CD4-positive, alpha-beta T cell (primary cell): ENCODE measurements around the gene PTP4A2. TPM values are rescaled to one million over a fixed set of nuclear protein-coding genes. Genes with fewer than 3 reads are reported as not detected.

ENCODE experiments used
- ATAC-seq: fragments of 200-7000 bp; cut with Tn5 transposase; one replicate; pipeline ENCODE4 v1.10.0; 2022; ENCODE audit warnings: mild to moderate bottlenecking; ENCODE audit not compliant: poor library complexity
- CTCF ChIA-PET: fragments of 350-600 bp; sonication (Branson Sonifier 250); formaldehyde crosslinking; loops from one replicate; lab custom pipeline; 2021; ENCODE audit warnings: antibody characterized with exemption, inconsistent platforms; lab: Charles Lee
- POLR2A ChIA-PET: fragments of 350-600 bp; sonication (Branson Sonifier 250); formaldehyde crosslinking; loops from one replicate; lab custom pipeline; 2021; ENCODE audit warnings: antibody characterized with exemption, inconsistent platforms; lab: Charles Lee
- DNase-seq, 14 experiments: peaks; one replicate each; pipeline ENCODE4 v3.0.0-alpha.2; 2013 to 2020; ENCODE audit warnings: mixed read lengths in 2 of 14
- H3K27ac ChIP-seq, 2 donors: one replicate each; pipeline versions ENCODE4 v1.5.1 to v1.7.0; 2013; ENCODE audit warnings: low read length in 2 of 2, low read depth in 1 of 2, mild to moderate bottlenecking in 1 of 2
- H3K27me3 ChIP-seq, 2 experiments: 1 replicate in 1 of 2; 2 replicates in 1 of 2; pipeline versions ENCODE4 v1.6.1 to v1.7.0; 2013; ENCODE audit warnings: low read length in 2 of 2, control low read depth in 1 of 2, mild to moderate bottlenecking in 1 of 2, moderate library complexity in 1 of 2; ENCODE audit not compliant: insufficient read depth in 2 of 2, control insufficient read depth in 1 of 2
- H3K36me3 ChIP-seq: one replicate; pipeline ENCODE4 v1.6.1; 2013; ENCODE audit warnings: low read length, control low read depth; ENCODE audit not compliant: insufficient read depth
- H3K4me1 ChIP-seq: one replicate; pipeline ENCODE4 v1.6.1; 2013; ENCODE audit warnings: low read length, control low read depth; ENCODE audit not compliant: insufficient read depth
- H3K4me3 ChIP-seq: one replicate; pipeline ENCODE4 v1.5.1; 2013; ENCODE audit warnings: mild to moderate bottlenecking, low read length, moderate library complexity
- H3K9me3 ChIP-seq, 2 experiments: 1 replicate in 1 of 2; 2 replicates in 1 of 2; pipeline versions ENCODE4 v1.6.1 to v1.7.0; 2013; ENCODE audit warnings: low read length in 2 of 2, mild to moderate bottlenecking in 2 of 2, control low read depth in 1 of 2, moderate library complexity in 1 of 2; ENCODE audit not compliant: control insufficient read depth in 1 of 2, insufficient read depth in 1 of 2
- H3K27ac Mint-ChIP-seq: one replicate; pipeline ENCODE4 v1.8.0; 2020; ENCODE audit warnings: mixed read lengths
- H3K27me3 Mint-ChIP-seq: one replicate; pipeline ENCODE4 v1.8.0; 2021; ENCODE audit warnings: mixed read lengths
- H3K36me3 Mint-ChIP-seq: one replicate; pipeline ENCODE4 v1.8.0; 2021; ENCODE audit warnings: low read depth, mixed read lengths
- H3K4me1 Mint-ChIP-seq: one replicate; pipeline ENCODE4 v1.8.0; 2021; ENCODE audit warnings: low read depth, mixed read lengths
- H3K4me3 Mint-ChIP-seq: one replicate; pipeline ENCODE4 v1.8.0; 2020; ENCODE audit warnings: mild to moderate bottlenecking, mixed read lengths
- H3K9me3 Mint-ChIP-seq: one replicate; pipeline ENCODE4 v1.8.0; 2020; ENCODE audit warnings: mixed read lengths
- CTCF ChIP-seq: fragments of 200-600 bp; IDR thresholded peaks from one replicate; pipeline ENCODE4 v1.8.0; 2022; ENCODE audit warnings: antibody characterized with exemption, mild to moderate bottlenecking
- intact Hi-C, 2 experiments: fragments of 100-400 bp; cut with DNase I in 1 of 2; cut with micrococcal nuclease in 1 of 2; formaldehyde crosslinking; loops; one replicate each; pipeline versions ENCODE4 v1.15.1 to v1.9.0; 2023 to 2025; cut with DNase I, micrococcal nuclease
- total RNA-seq, 174 experiments: library from RNA in 2 of 174; stranded (reverse) in 2 of 174; gene quantifications; one replicate each; pipeline ENCODE4 v1.2.3 and lab custom pipeline; 2021 to 2026

PTP4A2 gene
- total RNA-seq, 2 experiments from 2014 or later: 282 to 287 TPM

DNA sequence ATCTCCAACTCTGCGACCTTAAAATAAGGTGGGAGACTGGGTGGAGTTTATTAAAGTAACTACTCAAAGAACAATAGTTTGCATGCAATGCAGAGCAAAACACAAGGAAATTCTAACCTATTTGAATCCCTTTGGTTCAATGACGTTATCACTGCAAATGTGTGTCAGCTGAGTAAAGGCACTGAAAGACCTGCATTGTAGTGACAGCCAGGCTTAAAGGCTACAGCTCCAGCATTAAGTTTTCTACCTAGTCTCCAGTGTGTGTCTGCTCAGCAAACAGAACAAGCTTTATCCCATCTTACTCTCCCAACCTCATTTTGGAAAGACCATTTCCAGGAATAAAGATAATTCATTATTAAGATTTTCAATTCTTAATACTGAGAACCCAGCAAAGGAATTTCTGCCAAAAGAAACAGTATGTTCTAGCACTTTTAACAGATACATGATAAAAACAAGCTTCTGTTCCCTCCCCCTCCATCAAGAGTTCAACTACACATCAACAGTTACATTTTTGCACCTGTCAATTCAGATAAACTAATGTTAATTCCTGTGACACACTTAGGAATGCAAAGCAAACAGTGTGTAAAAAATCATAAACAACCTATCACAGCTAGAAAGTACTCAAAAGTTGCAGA lies 14.2 kb downstream of the PTP4A2 start:
- ATAC-seq (peak; percentile 56), DNase-seq (peak in 2 of 14 experiments; percentile 38 to 56)
- H3K27ac Mint-ChIP-seq: peak overlapping the region; percentile 90
- no peaks in the 10 kb centered on the region for H3K9me3 Mint-ChIP-seq
- Histone ChIP-seq H3K27ac (no peak overlapping the region), H3K4me1 (peaks cover 59% of the 10 kb centered on the region), H3K4me3 (no peak overlapping the region), H3K9me3 (no peaks in the 10 kb centered on the region), H3K27me3 (no peaks in the 10 kb centered on the region), H3K36me3 (peaks cover 4% of the 10 kb centered on the region)
- intact Hi-C loops: loop anchor here in 1 of 2 experiments (2.0 kb wide), 1 partner anchor 15 kb away; the partner anchor contains the start of gene PTP4A2
- peaks cover 81% of the 10 kb centered on the region for H3K4me1 Mint-ChIP-seq
- CTCF ChIA-PET: interaction anchor here (0.7 to 2.3 kb wide), 9 partner anchors 9 to 41 kb away, joined by 3 to 15 read pairs (median 4); partner anchors contain the start of gene PTP4A2
- no peaks in the 10 kb centered on the region for H3K27me3 Mint-ChIP-seq
- H3K4me3 Mint-ChIP-seq: peak overlapping the region; percentile 76
- no peak for TF ChIP-seq CTCF
- peaks cover 39% of the 10 kb centered on the region for H3K36me3 Mint-ChIP-seq
- POLR2A ChIA-PET: interaction anchor here (0.9 to 8.0 kb wide), 4 partner anchors 9 to 76 kb away, joined by 3 to 103 read pairs (median 3); partner anchors contain the start of gene PTP4A2

DNA sequence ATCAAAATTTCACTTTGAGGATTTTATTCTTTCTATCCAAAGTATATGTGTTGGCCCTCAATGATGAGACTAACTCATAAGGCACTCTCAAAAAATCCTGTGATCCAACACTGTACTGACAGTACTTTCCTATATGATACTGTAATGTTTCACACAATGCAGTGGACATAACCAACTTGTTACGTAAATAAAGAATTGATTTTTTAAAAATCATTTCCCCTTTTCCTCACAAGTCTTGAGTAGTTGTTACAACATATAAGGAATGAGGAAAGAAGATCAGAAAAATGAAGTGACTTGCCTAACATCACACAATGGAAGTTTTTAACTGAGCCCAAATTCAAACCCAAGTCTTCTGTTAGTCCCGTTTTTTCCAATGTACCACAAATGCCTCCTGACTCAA lies 17.2 kb downstream of the PTP4A2 start:
- Mint-ChIP-seq H3K27ac (peak overlapping the region; percentile 87), H3K4me3 (peak overlapping the region; percentile 77), H3K4me1 (peaks cover 76% of the 10 kb centered on the region), H3K36me3 (peaks cover 60% of the 10 kb centered on the region), H3K27me3 (no peaks in the 10 kb centered on the region), H3K9me3 (no peaks in the 10 kb centered on the region)
- Histone ChIP-seq H3K4me3 (no peak overlapping the region), H3K4me1 (peaks cover 43% of the 10 kb centered on the region), H3K9me3 (no peaks in the 10 kb centered on the region), H3K27ac (no peak overlapping the region), H3K36me3 (peaks cover 26% of the 10 kb centered on the region), H3K27me3 (no peaks in the 10 kb centered on the region)
- ChIA-PET CTCF (interaction anchor here (1.0 to 1.5 kb wide), 3 partner anchors 13 to 64 kb away, joined by 3 to 6 read pairs (median 3); no protein-coding TSS in a partner anchor), POLR2A (interaction anchor here (8.0 kb wide), 1 partner anchor 17 kb away, joined by 103 read pairs; the partner anchor contains the start of gene PTP4A2)
- intact Hi-C loops: no loop called here
- TF ChIP-seq CTCF: no peak
- DNase-seq (no peak), ATAC-seq (no peak)

GRCh38 chr1:31919591-31919990 lies 18.6 kb downstream of the PTP4A2 start:
- CTCF ChIA-PET: no interaction called here
- no peak for TF ChIP-seq CTCF
- peaks cover 39% of the 10 kb centered on the region for H3K4me1 ChIP-seq
- peaks cover 74% of the 10 kb centered on the region for H3K36me3 Mint-ChIP-seq
- H3K27me3 ChIP-seq: no peaks in the 10 kb centered on the region
- no peak for DNase-seq
- no peak for ATAC-seq
- no peaks in the 10 kb centered on the region for H3K9me3 ChIP-seq
- peaks cover 39% of the 10 kb centered on the region for H3K36me3 ChIP-seq
- no peak overlapping the region for H3K27ac ChIP-seq
- peaks cover 72% of the 10 kb centered on the region for H3K4me1 Mint-ChIP-seq
- H3K9me3 Mint-ChIP-seq: no peaks in the 10 kb centered on the region
- no peak overlapping the region for H3K4me3 ChIP-seq
- POLR2A ChIA-PET: interaction anchor here (1.2 to 1.7 kb wide), 2 partner anchors 25 to 44 kb away, joined by 3 to 8 read pairs; no protein-coding TSS in a partner anchor
- intact Hi-C loops: no loop called here
- H3K27me3 Mint-ChIP-seq: no peaks in the 10 kb centered on the region
- H3K27ac Mint-ChIP-seq: peak overlapping the region; percentile 35
- H3K4me3 Mint-ChIP-seq: peak overlapping the region; percentile 34
